ENCODE measurements around the gene FAM110A.
A peak's percentile ranks its signal among the peaks of the same experiment; 100 is the strongest.
"Not testable (repeated sequence)": the region's sequence is repeated elsewhere in the genome, so short reads cannot be mapped to it uniquely, and the experiment has no call there.

Gene FAM110A

DNA sequence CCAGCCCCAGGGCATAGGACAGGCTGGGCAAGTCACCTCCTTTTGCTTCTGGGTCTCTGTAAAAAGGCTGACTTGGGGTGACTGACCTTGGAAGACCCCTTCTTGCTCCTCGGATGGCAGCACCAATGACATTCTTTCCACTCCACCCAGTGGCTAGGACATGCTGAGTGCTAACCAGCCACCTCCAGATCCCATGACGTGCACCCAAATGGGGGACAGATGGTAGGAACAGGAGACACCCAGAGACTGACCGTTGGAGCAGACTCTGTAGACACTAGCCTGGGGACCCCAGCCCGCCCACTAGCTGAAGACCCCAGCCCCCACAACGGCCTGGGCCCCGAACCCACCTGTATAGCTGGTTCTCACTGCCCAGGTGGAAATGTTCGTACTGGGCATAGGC, 44.3 kb downstream of the FAM110A start:
- DNase-seq, result no peak

DNA sequence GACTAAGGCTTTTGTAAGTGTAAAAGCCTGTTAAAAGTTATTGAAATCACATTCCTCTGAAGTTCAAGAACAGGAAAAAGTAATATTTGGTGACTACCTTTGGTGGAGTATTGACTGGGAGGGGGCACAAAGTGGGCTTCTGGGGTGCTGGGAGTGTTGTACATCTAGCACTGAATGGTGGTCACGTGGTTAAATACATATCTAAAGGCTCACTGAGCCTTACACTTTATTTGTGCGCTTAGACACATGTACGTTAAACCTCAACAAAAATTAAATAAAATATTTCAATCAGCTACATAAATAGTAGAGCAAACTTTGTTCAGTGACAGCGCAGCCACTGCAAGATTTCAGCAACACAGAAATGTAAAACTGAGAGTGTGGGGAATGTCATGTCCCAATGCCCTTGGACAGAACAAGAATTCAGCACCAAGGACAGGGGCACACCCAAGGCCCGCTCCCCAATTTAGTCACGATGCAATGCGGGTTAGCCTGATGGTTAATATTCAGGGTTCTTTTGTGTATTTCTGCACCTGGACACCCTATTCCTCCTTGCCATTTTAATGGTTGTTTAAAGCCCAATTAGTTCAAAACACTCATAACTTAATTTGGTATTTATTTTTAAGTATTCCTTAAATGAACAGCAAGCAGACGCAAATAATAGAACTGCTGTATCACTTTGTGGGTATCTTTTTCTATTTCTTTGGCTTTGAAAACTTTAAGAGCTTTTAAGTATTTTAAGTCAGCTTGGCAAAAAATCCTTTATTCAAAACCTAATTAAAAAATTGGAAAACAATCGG, 45.2 kb downstream of the FAM110A start:
- DNase-seq, result peak in 1 of 2 experiments; percentile 27

DNA sequence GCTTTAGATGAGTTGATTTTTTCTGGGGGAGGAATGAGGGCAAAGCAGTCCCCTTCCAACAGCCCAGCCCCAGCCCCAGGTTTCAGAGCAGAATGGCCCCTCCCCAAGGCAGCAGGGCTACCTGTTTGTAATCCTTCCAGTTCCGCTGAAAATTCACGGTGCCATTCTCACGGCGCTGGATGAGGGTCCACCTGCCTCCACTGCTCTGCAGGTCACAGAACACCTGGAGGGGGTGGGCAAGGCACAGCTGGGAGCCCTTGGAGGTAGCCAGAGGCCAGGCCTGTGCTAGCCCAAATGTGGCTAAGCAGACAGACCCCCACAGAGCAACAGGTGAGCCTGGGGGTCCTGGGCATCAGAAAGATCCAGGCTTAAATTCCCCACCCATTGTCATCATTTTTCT, 46.1 kb downstream of the FAM110A start:
- no peak for DNase-seq

DNA sequence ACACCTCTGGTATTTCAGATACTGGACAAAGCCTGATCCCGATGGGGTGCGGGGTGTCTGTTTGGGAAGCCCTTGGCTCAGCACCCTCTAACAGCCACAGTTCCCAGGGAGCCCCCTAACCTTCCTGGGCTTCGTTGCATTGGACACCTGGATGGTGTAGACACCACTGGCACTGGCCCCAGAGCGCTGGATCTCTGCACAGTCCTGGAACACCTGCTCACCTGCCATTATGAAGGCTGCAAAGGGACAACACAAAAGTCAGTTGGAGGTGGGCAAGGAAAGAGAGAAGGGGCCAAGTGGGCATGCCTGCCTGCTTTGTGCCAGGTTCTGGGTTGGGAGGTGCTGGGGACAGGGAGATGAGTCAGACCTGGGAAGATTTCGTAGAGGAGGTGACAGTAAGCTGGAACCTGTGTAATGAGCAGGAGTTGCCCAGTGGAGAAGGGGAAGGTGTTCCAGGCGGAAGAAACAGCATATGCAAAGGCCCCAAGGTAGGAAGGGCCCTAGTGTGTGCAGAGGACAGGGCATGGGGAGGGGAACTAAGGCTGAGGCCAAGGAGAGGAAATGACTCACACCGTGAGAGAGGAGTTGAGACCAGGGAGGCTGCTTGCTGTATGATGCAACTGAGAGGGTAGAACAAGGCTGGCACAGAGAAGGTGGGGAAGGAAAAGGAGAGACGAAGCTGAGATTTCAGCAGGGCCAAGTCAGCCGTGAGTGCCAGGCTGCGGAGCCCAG, 47.7 kb downstream of the FAM110A start:
- DNase-seq, result peak; percentile 28 to 40

DNA sequence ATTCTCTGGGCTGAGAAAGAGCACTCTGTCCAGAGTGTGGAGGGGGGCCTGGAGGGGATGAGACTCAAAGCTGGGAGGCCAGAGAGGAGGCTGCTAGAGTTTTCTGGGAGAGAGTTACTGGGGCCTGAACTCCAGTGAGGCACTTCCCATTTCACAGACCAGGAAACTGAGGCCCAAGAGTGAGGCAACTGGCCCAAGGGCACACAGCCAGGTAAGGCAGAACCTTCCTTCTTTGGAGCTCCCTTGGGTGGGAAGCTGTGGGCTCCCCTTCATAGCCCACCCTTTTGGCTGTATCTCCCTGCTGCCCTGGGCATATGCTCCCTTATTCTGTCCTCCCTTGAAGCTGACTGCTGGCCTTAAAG, 48.2 kb downstream of the FAM110A start:
- no peak for DNase-seq

DNA sequence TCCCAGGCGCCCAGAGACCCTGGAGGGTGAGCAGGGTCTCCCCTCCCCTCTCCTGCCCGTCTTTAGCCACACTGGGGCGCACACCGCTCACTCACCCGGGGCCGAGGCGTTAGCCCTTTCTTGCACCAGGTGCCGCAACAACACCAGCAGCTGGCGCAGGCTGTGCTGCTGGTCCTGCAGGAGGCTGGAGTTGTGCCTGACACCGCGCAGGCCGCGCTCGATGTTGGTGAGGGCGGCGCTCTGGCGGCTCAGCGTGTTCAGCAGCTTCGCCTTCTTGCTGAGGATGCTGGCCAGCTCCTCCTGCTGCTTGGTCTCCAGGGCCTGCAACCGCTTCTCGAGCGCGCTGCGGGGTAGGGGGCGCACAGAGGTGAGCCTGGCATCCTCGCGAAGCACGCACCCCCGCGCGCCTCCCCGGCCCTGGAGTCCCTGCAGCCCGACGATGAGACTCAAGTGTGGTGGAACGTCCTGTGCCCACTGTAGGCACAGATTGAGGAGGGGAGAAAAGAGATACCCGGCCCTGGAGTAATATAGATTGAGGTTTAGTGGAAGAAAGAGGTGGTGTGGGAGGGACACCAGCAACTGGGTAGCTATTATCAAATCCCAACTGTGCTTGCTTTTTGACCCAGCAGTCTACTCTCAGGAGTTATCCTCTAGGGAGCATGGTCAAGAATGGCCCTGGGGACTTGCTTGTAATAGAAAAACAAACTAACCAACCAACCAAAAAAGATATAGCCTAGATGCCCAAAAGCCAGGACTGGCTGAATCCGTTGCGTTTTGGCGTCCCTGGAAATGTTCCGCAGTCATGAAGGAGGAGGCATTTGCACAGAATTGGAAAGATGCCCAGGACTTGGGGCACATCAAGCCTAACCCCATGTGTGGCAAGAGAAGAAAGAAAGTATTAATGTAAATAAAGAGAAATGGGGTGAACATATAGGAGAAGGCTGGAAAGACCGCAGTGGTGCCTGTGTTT, 51.8 kb downstream of the FAM110A start:
- DNase-seq, result no peak

DNA sequence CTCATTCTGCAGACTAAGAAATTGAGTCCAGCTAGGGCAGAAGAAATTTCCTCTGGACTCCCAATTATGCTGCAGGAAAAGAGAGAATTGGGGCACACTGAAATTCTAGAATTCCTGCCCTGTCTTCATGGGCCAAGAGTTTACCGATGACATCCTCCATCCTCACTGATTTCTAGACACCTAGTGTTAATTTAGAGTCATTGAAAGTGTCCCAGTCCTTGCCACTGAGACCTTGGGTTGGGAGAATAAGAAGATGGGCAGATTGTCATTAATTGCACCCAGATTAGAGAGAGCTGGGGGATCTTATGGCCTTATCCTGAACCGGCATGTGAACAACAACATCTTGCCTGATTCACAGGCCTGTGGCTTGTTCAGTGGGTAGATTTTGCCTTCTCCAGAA, 53.6 kb downstream of the FAM110A start:
- no peak for DNase-seq

- no peak for DNase-seq
Observed at GRCh38 chr20:888057-888456, 54.5 kb downstream of the FAM110A start.

DNA sequence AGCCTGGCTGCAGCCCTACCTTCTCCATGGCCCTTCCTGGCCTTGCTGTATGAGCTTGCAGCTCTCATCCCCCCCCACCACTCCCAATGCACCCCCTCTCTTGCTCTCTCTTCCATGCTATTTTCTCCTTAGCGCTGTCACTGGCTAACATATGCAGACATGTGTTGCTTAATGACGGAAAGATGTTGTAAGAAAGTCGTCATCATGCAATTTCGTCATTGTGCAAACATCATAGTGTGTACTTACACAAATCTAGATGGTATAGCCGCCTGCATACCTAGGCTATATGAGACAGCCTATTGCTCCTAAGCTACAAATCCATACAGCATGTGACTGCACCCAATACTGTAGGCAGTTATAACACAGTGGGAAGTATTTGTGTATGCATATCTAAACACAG, 55.6 kb downstream of the FAM110A start:
- DNase-seq, result no peak

DNA sequence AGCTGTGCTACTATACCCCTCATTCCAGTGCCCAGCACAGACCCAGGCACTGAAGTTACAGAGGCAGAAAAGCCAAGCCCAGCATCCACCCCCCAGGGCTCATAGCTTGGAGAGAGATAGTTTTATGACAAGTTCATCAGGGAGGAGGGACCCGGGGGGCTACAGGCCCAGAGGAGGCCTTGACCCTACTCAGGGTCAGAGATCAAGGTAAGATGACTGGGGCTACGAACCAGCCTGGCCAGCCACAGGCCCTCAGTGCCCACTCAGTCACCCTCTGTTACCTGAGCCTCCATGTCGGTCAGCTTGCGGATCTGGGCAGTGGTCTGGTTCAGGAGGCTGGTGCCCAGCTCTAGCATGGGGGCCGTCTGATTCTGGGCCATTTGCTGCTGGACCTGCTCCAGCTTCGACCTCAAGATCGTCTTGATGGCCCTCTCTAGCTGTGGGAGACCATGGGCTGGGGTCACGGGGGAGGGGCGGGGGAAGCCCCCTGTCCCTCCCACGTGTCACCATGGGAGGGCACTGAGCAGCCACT, 56.5 kb downstream of the FAM110A start:
- no peak for DNase-seq

- DNase-seq, result no peak
Observed at GRCh38 chr20:890666-891057, 57.1 kb downstream of the FAM110A start.

GRCh38 chr20:891058-891705, 57.7 kb downstream of the FAM110A start:
- no peak for DNase-seq

DNA sequence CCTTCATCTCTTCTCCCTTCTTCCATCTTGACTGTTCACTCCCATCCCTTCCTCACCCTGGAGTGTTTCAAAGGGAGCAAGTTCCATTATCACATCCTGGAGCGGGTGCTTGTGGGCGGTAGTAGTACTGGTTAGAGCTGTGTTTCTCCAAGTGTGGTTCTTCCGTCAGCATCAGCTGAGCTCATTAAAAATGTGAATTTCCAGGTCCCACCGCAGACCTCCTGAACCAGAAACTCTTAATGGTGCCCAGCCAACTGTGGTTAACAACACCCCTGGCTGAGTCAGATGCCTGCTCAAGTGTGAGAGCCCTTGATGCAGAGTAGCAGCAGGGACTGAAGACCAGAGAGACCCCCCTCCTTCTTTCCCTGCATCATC, 58.2 kb downstream of the FAM110A start:
- no peak for DNase-seq

GRCh38 chr20:892371-892770, 58.9 kb downstream of the FAM110A start:
- DNase-seq, result not testable (repeated sequence)

Measured in activated T-cell treated with anti-CD3 and anti-CD28 coated beads, Interleukin-2, amount 50 U/mL, for 48 hours (primary cell).